HEK293T (cell line): ENCODE data around the gene ELOVL7.

Experiments
- ARNT ChIP-seq: fragments of 450-650 bp; IDR thresholded peaks from 2 replicates; pipeline ENCODE4 v1.6.1; 2017; ENCODE audit warnings: mild to moderate bottlenecking
- BHLHE40 ChIP-seq: fragments of 450-650 bp; IDR thresholded peaks from 2 replicates; pipeline ENCODE4 v1.6.1; 2016; ENCODE audit warnings: mild to moderate bottlenecking, moderate library complexity, borderline replicate concordance
- FOXA1 ChIP-seq: fragments of 450-650 bp; IDR thresholded peaks from 2 replicates; pipeline ENCODE4 v1.6.1; 2016; ENCODE audit warnings: mild to moderate bottlenecking
- FOXK2 ChIP-seq: fragments of 450-650 bp; IDR thresholded peaks from 2 replicates; pipeline ENCODE4 v1.6.1; 2016; ENCODE audit warnings: mild to moderate bottlenecking
- FOXM1 ChIP-seq: fragments of 450-650 bp; IDR thresholded peaks from 2 replicates; pipeline ENCODE4 v1.6.1; 2017; ENCODE audit warnings: mild to moderate bottlenecking, borderline replicate concordance
- SP1 ChIP-seq: fragments of 450-650 bp; IDR thresholded peaks from 2 replicates; pipeline ENCODE4 v1.6.1; 2017
- SUZ12 ChIP-seq: fragments of 450-650 bp; IDR thresholded peaks from 2 replicates; pipeline ENCODE4 v1.6.1; 2016; ENCODE audit warnings: mild to moderate bottlenecking
- TARDBP ChIP-seq: fragments of 450-650 bp; IDR thresholded peaks from 2 replicates; pipeline ENCODE4 v1.6.1; 2016

- TF ChIP-seq SP1 (no peak), ARNT (no peak), FOXM1 (no peak), FOXK2 (no peak), FOXA1 (no peak), TARDBP (no peak), SUZ12 (no peak), BHLHE40 (no peak)
These were observed 121.7 kb downstream of the ELOVL7 start for GRCh38 chr5:60722416-60722815.
